GM23338 (cell line): Measurements from ENCODE around the gene GIMAP4. TPM values are rescaled to one million over a fixed set of nuclear protein-coding genes. Genes with fewer than 3 reads are reported as not detected.

Experiments
- ATAC-seq: fragments of 200-7000 bp; cut with Tn5 transposase; 3 replicates; pipeline ENCODE4 v1.9.1; 2020
- DNase-seq: peaks from one replicate; pipeline ENCODE4 v3.0.0-alpha.2; 2015; ENCODE audit warnings: low spot score
- H2AFZ ChIP-seq: fragments of 200-600 bp; sonication (generic); 2 replicates; pipeline ENCODE4 v1.8.0; 2016; ENCODE audit warnings: antibody characterized with exemption, mild to moderate bottlenecking, moderate library complexity
- H3F3A ChIP-seq: fragments of 200-600 bp; sonication (generic); replicated peaks from 2 replicates; pipeline ENCODE4 v1.8.0; 2017; ENCODE audit warnings: antibody characterized with exemption, mixed run types, low read depth
- H3K27ac ChIP-seq: fragments of 200-600 bp; sonication (generic); 2 replicates; pipeline ENCODE4 v1.6.1; 2016; ENCODE audit warnings: low read depth
- H3K27me3 ChIP-seq: fragments of 200-600 bp; sonication (generic); 2 replicates; pipeline ENCODE4 v1.8.0; 2016; ENCODE audit warnings: mild to moderate bottlenecking, mixed run types, moderate library complexity; ENCODE audit not compliant: insufficient read depth
- H3K36me3 ChIP-seq: fragments of 200-600 bp; sonication (generic); 2 replicates; pipeline ENCODE4 v1.8.0; 2016; ENCODE audit warnings: mild to moderate bottlenecking; ENCODE audit not compliant: insufficient read depth
- H3K4me1 ChIP-seq: fragments of 200-600 bp; sonication (generic); 2 replicates; pipeline ENCODE4 v1.8.0; 2016; ENCODE audit warnings: mild to moderate bottlenecking, moderate library complexity; ENCODE audit not compliant: insufficient read depth
- H3K4me2 ChIP-seq: fragments of 200-600 bp; sonication (generic); 2 replicates; pipeline ENCODE4 v1.7.1; 2017; ENCODE audit warnings: mixed run types
- H3K4me3 ChIP-seq: fragments of 200-600 bp; sonication (generic); 2 replicates; pipeline ENCODE4 v1.6.1; 2016; ENCODE audit warnings: mixed run types
- H3K79me2 ChIP-seq: fragments of 200-600 bp; sonication (generic); replicated peaks from 2 replicates; pipeline ENCODE4 v1.8.0; 2017; ENCODE audit warnings: mild to moderate bottlenecking; ENCODE audit not compliant: insufficient read depth
- H3K9me2 ChIP-seq: fragments of 200-600 bp; sonication (generic); 2 replicates; pipeline ENCODE4 v1.8.0; 2017; ENCODE audit not compliant: insufficient read depth
- H4K20me1 ChIP-seq: fragments of 200-600 bp; sonication (generic); replicated peaks from 2 replicates; pipeline ENCODE4 v1.8.0; 2017; ENCODE audit warnings: mild to moderate bottlenecking; ENCODE audit not compliant: insufficient read depth
- H3K27ac Mint-ChIP-seq: 2 replicates; pipeline ENCODE4 v1.8.0; 2020; ENCODE audit warnings: inconsistent platforms, mild to moderate bottlenecking, moderate library complexity, mixed read lengths
- H3K27me3 Mint-ChIP-seq: 3 replicates; pipeline ENCODE4 v1.8.0; 2022; ENCODE audit warnings: low read depth, mild to moderate bottlenecking, moderate library complexity, mixed read lengths, inconsistent platforms; ENCODE audit not compliant: insufficient read depth, poor library complexity
- H3K36me3 Mint-ChIP-seq: 3 replicates; pipeline ENCODE4 v1.8.0; 2021; ENCODE audit warnings: low read depth, mild to moderate bottlenecking, inconsistent platforms, moderate library complexity, mixed read lengths
- H3K4me1 Mint-ChIP-seq: 3 replicates; pipeline ENCODE4 v1.8.0; 2020; ENCODE audit warnings: mild to moderate bottlenecking, inconsistent platforms, mixed read lengths
- H3K4me3 Mint-ChIP-seq: 3 replicates; pipeline ENCODE4 v1.8.0; 2021; ENCODE audit warnings: moderate library complexity, mild to moderate bottlenecking, inconsistent platforms, mixed read lengths
- H3K9me3 Mint-ChIP-seq: 3 replicates; pipeline ENCODE4 v1.8.0; 2020; ENCODE audit warnings: moderate library complexity, mild to moderate bottlenecking, inconsistent platforms, mixed read lengths
- CREB1 ChIP-seq: fragments of 250-450 bp; sonication (Bioruptor Pico); IDR thresholded peaks from 2 replicates; pipeline ENCODE4 v1.5.0; 2020; ENCODE audit warnings: low read depth, mild to moderate bottlenecking, moderate library complexity
- EZH2 ChIP-seq: fragments of 200-600 bp; sonication (generic); IDR thresholded peaks from one replicate; pipeline ENCODE4 v1.8.0; 2017; ENCODE audit warnings: antibody characterized with exemption, mild to moderate bottlenecking, low read depth; ENCODE audit not compliant: unreplicated experiment
- EZH2phosphoT487 ChIP-seq: fragments of 200-600 bp; sonication (generic); IDR thresholded peaks from one replicate; pipeline ENCODE4 v1.8.1; 2018; ENCODE audit warnings: antibody characterized with exemption; ENCODE audit not compliant: unreplicated experiment
- JUNB ChIP-seq: IDR thresholded peaks from one replicate; pipeline ENCODE4 v1.6.1; 2016; ENCODE audit warnings: antibody characterized with exemption; ENCODE audit not compliant: unreplicated experiment
- NANOG ChIP-seq: IDR thresholded peaks from 2 replicates; pipeline ENCODE4 v1.6.1; 2016; ENCODE audit warnings: antibody characterized with exemption, borderline replicate concordance
- POLR2AphosphoS5 ChIP-seq: IDR thresholded peaks from 2 replicates; pipeline ENCODE4 v1.6.1; 2016; ENCODE audit warnings: antibody characterized with exemption, low read depth
- STAT1 ChIP-seq: IDR thresholded peaks from one replicate; pipeline ENCODE4 v1.6.1; 2016; ENCODE audit warnings: antibody characterized with exemption; ENCODE audit not compliant: unreplicated experiment
- ZNF114 ChIP-seq: fragments of 250-450 bp; sonication (Bioruptor Pico); IDR thresholded peaks from 2 replicates; pipeline ENCODE4 v1.5.0; 2020; ENCODE audit warnings: mild to moderate bottlenecking, moderate library complexity
- ZNF462 ChIP-seq: fragments of 250-450 bp; sonication (Bioruptor Pico); IDR thresholded peaks from 2 replicates; pipeline ENCODE4 v1.5.0; 2020; ENCODE audit warnings: mild to moderate bottlenecking, moderate library complexity
- polyA plus RNA-seq: library from polyadenylated mRNA; unstranded; fragments of >200 nt; fragmentation: Nextera tagmentation; extraction: Ambion mirVana; gene quantifications from 2 replicates; pipeline ENCODE4 v1.2.1, GENCODE V29; 2016
- total RNA-seq: library from RNA; depleted of rRNA; stranded (reverse); fragments of >200 nt; shearing (Covaris generic); gene quantifications from 2 replicates; pipeline ENCODE4 v1.2.3, GENCODE V29; 2014
- TF ChIP-seq, protein P1 (sequence below), 2 experiments: fragments of 200-600 bp in 1 of 2; sonication (generic) in 1 of 2; conservative IDR thresholded peaks; 2 replicates each; pipeline versions ENCODE4 v1.5.1 to v1.6.1; 2016 to 2017; ENCODE audit warnings: antibody characterized with exemption in 2 of 2, low read depth in 2 of 2, mild to moderate bottlenecking in 2 of 2, moderate library complexity in 1 of 2
- TF ChIP-seq, protein P2 (sequence below): IDR thresholded peaks from 2 replicates; pipeline ENCODE4 v1.6.1; 2016; ENCODE audit warnings: antibody characterized with exemption
- TF ChIP-seq, protein P3 (sequence below): IDR thresholded peaks from one replicate; pipeline ENCODE4 v1.6.1; 2018; ENCODE audit warnings: antibody characterized with exemption; ENCODE audit not compliant: unreplicated experiment

GIMAP4 gene
- total and polyA plus RNA-seq, 2 experiments from 2014 or later: not detected

- Histone ChIP-seq H3F3A (no peaks in the 10 kb centered on the region), H4K20me1 (no peaks in the 10 kb centered on the region), H3K4me2 (no peak overlapping the region), H3K36me3 (no peaks in the 10 kb centered on the region), H3K4me3 (no peak overlapping the region), H3K27ac (no peak overlapping the region), H3K27me3 (no peaks in the 10 kb centered on the region), H3K79me2 (no peaks in the 10 kb centered on the region), H2AFZ (no peak overlapping the region), H3K4me1 (peaks cover 38% of the 10 kb centered on the region), H3K9me2 (no peaks in the 10 kb centered on the region; the same call in 1 of the 2 replicates)
- TF ChIP-seq EZH2phosphoT487: no peak
- no peak for TF ChIP-seq NANOG
- no peak for TF ChIP-seq EZH2
- TF ChIP-seq, protein P1, sequence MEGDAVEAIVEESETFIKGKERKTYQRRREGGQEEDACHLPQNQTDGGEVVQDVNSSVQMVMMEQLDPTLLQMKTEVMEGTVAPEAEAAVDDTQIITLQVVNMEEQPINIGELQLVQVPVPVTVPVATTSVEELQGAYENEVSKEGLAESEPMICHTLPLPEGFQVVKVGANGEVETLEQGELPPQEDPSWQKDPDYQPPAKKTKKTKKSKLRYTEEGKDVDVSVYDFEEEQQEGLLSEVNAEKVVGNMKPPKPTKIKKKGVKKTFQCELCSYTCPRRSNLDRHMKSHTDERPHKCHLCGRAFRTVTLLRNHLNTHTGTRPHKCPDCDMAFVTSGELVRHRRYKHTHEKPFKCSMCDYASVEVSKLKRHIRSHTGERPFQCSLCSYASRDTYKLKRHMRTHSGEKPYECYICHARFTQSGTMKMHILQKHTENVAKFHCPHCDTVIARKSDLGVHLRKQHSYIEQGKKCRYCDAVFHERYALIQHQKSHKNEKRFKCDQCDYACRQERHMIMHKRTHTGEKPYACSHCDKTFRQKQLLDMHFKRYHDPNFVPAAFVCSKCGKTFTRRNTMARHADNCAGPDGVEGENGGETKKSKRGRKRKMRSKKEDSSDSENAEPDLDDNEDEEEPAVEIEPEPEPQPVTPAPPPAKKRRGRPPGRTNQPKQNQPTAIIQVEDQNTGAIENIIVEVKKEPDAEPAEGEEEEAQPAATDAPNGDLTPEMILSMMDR (conservative IDR thresholded peaks at IDR 0.05; ENCODE audit: low read depth in 2 of 2): no peak
- no peak for TF ChIP-seq ZNF114 (CRISPR knock-in tag)
- TF ChIP-seq JUNB: no peak
- TF ChIP-seq, protein P2, sequence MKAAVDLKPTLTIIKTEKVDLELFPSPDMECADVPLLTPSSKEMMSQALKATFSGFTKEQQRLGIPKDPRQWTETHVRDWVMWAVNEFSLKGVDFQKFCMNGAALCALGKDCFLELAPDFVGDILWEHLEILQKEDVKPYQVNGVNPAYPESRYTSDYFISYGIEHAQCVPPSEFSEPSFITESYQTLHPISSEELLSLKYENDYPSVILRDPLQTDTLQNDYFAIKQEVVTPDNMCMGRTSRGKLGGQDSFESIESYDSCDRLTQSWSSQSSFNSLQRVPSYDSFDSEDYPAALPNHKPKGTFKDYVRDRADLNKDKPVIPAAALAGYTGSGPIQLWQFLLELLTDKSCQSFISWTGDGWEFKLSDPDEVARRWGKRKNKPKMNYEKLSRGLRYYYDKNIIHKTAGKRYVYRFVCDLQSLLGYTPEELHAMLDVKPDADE: no peak
- TF ChIP-seq POLR2AphosphoS5: no peak
- no peak for TF ChIP-seq CREB1 (CRISPR knock-in tag)
- TF ChIP-seq, protein P3, sequence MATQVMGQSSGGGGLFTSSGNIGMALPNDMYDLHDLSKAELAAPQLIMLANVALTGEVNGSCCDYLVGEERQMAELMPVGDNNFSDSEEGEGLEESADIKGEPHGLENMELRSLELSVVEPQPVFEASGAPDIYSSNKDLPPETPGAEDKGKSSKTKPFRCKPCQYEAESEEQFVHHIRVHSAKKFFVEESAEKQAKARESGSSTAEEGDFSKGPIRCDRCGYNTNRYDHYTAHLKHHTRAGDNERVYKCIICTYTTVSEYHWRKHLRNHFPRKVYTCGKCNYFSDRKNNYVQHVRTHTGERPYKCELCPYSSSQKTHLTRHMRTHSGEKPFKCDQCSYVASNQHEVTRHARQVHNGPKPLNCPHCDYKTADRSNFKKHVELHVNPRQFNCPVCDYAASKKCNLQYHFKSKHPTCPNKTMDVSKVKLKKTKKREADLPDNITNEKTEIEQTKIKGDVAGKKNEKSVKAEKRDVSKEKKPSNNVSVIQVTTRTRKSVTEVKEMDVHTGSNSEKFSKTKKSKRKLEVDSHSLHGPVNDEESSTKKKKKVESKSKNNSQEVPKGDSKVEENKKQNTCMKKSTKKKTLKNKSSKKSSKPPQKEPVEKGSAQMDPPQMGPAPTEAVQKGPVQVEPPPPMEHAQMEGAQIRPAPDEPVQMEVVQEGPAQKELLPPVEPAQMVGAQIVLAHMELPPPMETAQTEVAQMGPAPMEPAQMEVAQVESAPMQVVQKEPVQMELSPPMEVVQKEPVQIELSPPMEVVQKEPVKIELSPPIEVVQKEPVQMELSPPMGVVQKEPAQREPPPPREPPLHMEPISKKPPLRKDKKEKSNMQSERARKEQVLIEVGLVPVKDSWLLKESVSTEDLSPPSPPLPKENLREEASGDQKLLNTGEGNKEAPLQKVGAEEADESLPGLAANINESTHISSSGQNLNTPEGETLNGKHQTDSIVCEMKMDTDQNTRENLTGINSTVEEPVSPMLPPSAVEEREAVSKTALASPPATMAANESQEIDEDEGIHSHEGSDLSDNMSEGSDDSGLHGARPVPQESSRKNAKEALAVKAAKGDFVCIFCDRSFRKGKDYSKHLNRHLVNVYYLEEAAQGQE: no peak
- TF ChIP-seq ZNF462 (CRISPR knock-in tag): no peak
- no peak for TF ChIP-seq STAT1
- H3K4me3 Mint-ChIP-seq: no peak overlapping the region
- H3K27me3 Mint-ChIP-seq: peaks cover 2% of the 10 kb centered on the region
- no peak overlapping the region for H3K27ac Mint-ChIP-seq
- DNase-seq: no peak
- H3K9me3 Mint-ChIP-seq: no peaks in the 10 kb centered on the region
- peaks cover 34% of the 10 kb centered on the region for H3K4me1 Mint-ChIP-seq
- no peak for ATAC-seq
- no peaks in the 10 kb centered on the region for H3K36me3 Mint-ChIP-seq
Observed at GRCh38 chr7:150568714-150569113, 1.5 kb downstream of the GIMAP4 start.
